ENCODE results near the gene LMF1. TPM values are rescaled to one million over a fixed set of nuclear protein-coding genes. Genes with fewer than 3 reads are reported as not detected.

LMF1 gene
- total and polyA plus RNA-seq, 9 of the 15 experiments (the other 6 are each of a cell fraction or from before 2014, with no cell fraction given), result 0.11 to 1.6 (median 0.55) TPM; not detected in 1

DNA sequence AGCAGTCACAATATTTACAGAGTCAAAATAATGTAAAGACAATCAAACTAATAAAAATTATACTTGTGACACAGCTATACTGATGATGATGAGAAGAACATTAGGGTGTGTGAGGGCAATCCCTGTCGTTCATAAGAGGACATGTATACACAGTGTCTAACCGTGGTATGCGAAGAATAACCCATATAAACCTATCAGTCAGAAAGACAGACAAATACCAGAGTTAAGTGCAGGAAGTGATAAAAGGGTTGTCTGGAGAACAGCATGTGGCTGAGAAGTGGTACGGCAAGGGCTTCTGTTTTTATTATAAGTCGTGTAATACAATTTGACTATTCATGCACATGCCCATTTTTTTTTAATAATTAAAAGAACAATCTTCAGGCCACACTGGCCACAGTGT is 46.7 kb downstream of the LMF1 start:
- Histone ChIP-seq H3K4me2 (ENCODE audit: insufficient read depth, low read length) (no peak overlapping the region), H3K27me3 (ENCODE audit: control insufficient read depth in 2 of 2, insufficient read depth in 2 of 2, low read length in 2 of 2) (peaks cover 46 to 86% of the 10 kb centered on the region in 2 experiments), H3K9ac (ENCODE audit: insufficient read depth in 1 of 2, low read depth in 2 of 2, low read length in 2 of 2) (no peak overlapping the region), H2AFZ (ENCODE audit: low read depth, low read length) (no peak overlapping the region), H3K9me3 (replicated peaks; ENCODE audit: control insufficient read depth, insufficient read depth, low read depth, low read length) (no peaks in the 10 kb centered on the region; the same call in 1 of the 2 replicates), H3K27ac (ENCODE audit: extremely low read depth, low read depth, low read length) (no peak overlapping the region), H3K36me3 (ENCODE audit: control insufficient read depth, insufficient read depth, low read length) (no peaks in the 10 kb centered on the region), H4K20me1 (replicated peaks; ENCODE audit: control insufficient read depth, insufficient read depth, low read length) (peaks cover 8% of the 10 kb centered on the region), H3K9me1 (ENCODE audit: control insufficient read depth, insufficient read depth, low read length) (no peaks in the 10 kb centered on the region), H3K4me3 (no peak overlapping the region), H3K79me2 (ENCODE audit: control insufficient read depth, insufficient read depth, low read length) (no peaks in the 10 kb centered on the region), H3K4me1 (replicated peaks in 1 of 2; ENCODE audit: control insufficient read depth in 2 of 2, insufficient read depth in 2 of 2, low read length in 2 of 2) (peaks cover 0 to 8% of the 10 kb centered on the region in 2 experiments; a peak in 1 of 5 replicates)
- no peak for TF ChIP-seq MCM5 (IDR thresholded peaks at IDR 0.05; ENCODE audit: low read depth)
- TF ChIP-seq FOXJ2 (tag; IDR thresholded peaks at IDR 0.05), result no peak
- TF ChIP-seq ZNF347 (CRISPR knock-in tag; IDR thresholded peaks at IDR 0.05; ENCODE audit: low read depth), result no peak
- TF ChIP-seq POLR2AphosphoS2 (IDR thresholded peaks at IDR 0.05; ENCODE audit: low read length), result no peak
- TF ChIP-seq ZNF639 (CRISPR knock-in tag; conservative IDR thresholded peaks at IDR 0.05 in 1 of 2, IDR thresholded peaks at IDR 0.05 in 1 of 2), result no peak
- TF ChIP-seq, protein P1, sequence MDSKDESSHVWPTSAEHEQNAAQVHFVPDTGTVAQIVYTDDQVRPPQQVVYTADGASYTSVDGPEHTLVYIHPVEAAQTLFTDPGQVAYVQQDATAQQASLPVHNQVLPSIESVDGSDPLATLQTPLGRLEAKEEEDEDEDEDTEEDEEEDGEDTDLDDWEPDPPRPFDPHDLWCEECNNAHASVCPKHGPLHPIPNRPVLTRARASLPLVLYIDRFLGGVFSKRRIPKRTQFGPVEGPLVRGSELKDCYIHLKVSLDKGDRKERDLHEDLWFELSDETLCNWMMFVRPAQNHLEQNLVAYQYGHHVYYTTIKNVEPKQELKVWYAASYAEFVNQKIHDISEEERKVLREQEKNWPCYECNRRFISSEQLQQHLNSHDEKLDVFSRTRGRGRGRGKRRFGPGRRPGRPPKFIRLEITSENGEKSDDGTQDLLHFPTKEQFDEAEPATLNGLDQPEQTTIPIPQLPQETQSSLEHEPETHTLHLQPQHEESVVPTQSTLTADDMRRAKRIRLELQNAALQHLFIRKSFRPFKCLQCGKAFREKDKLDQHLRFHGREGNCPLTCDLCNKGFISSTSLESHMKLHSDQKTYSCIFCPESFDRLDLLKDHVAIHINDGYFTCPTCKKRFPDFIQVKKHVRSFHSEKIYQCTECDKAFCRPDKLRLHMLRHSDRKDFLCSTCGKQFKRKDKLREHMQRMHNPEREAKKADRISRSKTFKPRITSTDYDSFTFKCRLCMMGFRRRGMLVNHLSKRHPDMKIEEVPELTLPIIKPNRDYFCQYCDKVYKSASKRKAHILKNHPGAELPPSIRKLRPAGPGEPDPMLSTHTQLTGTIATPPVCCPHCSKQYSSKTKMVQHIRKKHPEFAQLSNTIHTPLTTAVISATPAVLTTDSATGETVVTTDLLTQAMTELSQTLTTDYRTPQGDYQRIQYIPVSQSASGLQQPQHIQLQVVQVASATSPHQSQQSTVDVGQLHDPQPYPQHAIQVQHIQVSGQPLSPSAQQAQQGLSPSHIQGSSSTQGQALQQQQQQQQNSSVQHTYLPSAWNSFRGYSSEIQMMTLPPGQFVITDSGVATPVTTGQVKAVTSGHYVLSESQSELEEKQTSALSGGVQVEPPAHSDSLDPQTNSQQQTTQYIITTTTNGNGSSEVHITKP (IDR thresholded peaks at IDR 0.05; ENCODE audit: partially characterized antibody), result no peak
- no peak for ATAC-seq
- no peak for FAIRE-seq
- intact Hi-C loops (cut with micrococcal nuclease) (no loop called here), in situ Hi-C loops (cut with MboI) (no loop called here)
- 8% methylated on average over 5 of the region's 5 CpGs for WGBS (ENCODE audit: insufficient coverage, low coverage, missing lambda C conversion rate)
- no peak for DNase-seq (ENCODE audit: extremely low read depth in 1 of 4, low spot score in 3 of 4)
- no TSS peak for BruUV-seq (replicated peaks)
- ChIA-PET POLR2A (interaction anchor here (1.1 kb wide), 1 partner anchor 13 kb away, joined by 4 read pairs; no protein-coding TSS in a partner anchor), CTCF (ENCODE audit: low intra/inter-chr PET ratio) (no interaction called here)

Data from K562 (cell line).